GM18508 (cell line): Measurements from ENCODE around the gene PLEKHA7.
"Not testable (repeated sequence)": the region's sequence is repeated elsewhere in the genome, so short reads cannot be mapped to it uniquely, and the experiment has no call there.

Experiments
- ATAC-seq: cut with Tn5 transposase; IDR thresholded peaks from one replicate; pipeline ENCODE4 v1.9.1; 2021; ENCODE audit warnings: moderate number of reproducible peaks; ENCODE audit not compliant: insufficient read depth, unreplicated experiment

Gene PLEKHA7, protein sequence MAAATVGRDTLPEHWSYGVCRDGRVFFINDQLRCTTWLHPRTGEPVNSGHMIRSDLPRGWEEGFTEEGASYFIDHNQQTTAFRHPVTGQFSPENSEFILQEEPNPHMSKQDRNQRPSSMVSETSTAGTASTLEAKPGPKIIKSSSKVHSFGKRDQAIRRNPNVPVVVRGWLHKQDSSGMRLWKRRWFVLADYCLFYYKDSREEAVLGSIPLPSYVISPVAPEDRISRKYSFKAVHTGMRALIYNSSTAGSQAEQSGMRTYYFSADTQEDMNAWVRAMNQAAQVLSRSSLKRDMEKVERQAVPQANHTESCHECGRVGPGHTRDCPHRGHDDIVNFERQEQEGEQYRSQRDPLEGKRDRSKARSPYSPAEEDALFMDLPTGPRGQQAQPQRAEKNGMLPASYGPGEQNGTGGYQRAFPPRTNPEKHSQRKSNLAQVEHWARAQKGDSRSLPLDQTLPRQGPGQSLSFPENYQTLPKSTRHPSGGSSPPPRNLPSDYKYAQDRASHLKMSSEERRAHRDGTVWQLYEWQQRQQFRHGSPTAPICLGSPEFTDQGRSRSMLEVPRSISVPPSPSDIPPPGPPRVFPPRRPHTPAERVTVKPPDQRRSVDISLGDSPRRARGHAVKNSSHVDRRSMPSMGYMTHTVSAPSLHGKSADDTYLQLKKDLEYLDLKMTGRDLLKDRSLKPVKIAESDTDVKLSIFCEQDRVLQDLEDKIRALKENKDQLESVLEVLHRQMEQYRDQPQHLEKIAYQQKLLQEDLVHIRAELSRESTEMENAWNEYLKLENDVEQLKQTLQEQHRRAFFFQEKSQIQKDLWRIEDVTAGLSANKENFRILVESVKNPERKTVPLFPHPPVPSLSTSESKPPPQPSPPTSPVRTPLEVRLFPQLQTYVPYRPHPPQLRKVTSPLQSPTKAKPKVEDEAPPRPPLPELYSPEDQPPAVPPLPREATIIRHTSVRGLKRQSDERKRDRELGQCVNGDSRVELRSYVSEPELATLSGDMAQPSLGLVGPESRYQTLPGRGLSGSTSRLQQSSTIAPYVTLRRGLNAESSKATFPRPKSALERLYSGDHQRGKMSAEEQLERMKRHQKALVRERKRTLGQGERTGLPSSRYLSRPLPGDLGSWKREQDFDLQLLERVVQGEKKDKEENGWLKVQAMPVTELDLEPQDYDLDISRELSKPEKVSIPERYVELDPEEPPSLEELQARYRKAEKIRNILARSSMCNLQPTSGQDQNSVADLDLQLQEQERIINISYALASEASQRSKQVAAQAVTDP

DNA sequence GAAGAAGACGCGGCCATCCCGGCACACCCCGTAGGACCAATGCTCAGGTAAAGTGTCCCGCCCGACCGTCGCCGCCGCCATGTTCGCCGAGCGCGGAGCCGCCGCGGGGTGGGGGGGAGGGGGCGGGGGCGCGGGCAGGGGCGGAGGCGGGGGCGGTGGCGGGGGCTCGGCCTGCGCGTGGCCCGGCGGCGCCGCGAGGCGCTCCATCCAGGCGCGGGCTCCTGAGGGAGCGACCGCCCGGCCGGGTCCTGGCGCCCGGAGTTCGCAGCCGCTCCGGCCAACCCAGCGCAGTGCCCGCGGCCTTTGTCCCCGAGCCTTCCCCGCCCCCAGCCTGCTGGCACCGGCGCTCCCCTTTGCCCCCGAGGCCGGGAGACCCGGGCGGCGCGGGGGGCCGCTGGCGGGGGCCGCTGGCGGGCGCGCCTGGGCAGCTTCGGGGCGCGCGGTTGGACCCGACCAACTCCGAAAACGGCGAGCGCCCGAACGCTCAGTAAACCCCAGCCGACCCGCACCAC lies at the start of gene PLEKHA7:
TSS of gene PLEKHA7 (minus strand) at position 94 of the 512 bp plus-strand sequence. CDS start at position 81, 13 bp downstream.
- no peak for ATAC-seq

GRCh38 chr11:17063171-17064002 lies 49.2 kb upstream of the PLEKHA7 start:
- no peak for ATAC-seq

GRCh38 chr11:17051146-17051545 lies 36.9 kb upstream of the PLEKHA7 start:
- ATAC-seq, result not testable (repeated sequence)

DNA sequence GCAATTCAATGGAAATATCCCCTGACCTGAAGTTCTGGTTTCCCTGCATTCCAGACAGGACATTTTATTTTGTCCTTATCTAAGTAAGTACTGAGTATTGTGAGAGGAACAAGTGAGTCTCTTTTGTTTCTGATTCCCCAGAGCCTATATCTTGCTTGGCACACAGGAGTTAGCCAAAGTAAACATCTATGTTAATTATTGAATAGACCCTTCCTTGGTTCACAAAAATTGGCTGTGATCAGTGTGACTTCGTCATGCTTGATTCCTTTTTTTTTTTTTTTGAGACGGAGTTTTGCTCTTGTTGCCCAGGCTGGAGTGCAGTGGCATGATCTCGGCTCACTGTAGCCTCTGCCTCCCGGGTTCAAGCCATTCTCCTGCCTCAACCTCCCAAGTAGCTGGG lies 34.3 kb upstream of the PLEKHA7 start:
- not testable (repeated sequence) for ATAC-seq

DNA sequence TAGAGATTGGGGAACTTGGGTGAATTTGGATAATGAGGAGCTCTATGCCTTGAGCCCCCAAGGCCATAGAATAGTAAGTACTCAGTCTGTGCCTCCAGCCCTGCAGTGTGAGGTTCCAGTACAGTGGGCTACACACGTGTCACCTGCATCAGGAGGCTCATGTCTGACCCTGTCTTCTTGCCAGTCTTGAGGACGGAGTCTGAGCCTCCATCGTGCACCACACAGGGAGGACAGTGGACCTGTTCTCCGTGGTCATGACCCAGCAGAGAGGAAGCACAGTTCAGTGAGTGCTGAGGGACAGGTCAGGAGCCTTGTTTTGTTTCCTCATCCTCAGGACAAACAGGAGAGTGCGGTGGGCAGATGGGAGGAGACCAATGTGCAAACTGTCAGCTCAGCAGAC lies 32.5 kb upstream of the PLEKHA7 start:
- ATAC-seq, result no peak

GRCh38 chr11:17036666-17037658 lies 22.7 kb upstream of the PLEKHA7 start:
- ATAC-seq, result no peak

GRCh38 chr11:17034027-17034426 lies 19.8 kb upstream of the PLEKHA7 start:
- not testable (repeated sequence) for ATAC-seq

- no peak for ATAC-seq
Observed at GRCh38 chr11:17026487-17027082, 12.4 kb upstream of the PLEKHA7 start.

DNA sequence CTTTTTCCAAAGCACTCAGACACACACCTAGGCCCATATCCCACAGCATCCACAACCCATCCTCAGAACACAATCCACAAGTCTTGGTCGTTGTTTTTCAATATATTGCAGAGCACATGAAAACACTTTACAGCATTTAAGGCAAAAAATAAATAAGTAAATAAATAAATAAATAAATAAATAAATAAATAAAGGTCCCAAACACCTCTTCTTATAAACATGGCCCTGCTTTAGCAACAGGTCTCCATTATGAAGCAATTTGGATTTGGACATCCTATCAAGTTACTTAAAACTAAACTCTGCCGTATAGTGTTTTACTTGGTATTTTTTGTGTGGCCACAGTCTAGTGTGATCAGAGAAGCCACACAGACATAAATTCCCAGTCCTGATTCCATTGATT lies 10.7 kb upstream of the PLEKHA7 start:
- no peak for ATAC-seq

DNA sequence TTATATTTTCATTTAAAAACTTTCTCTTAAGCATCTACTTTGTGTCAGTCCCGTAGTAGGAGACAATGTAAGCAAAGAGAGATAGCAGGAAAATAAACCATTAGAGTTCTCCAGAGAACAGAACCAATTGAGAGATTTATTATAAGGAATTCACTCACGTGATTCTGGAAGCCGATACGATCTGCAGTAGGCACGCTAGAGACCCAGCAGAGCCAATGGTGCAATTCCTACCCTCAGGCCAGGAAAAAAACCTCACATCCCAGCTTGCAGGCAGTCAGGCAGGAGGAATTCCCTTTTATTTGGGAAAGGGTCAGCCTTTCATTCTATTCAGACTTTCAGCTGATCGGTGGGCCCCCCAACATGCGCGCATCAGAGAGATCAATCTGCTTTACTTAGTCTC lies 7.3 kb upstream of the PLEKHA7 start:
- no peak for ATAC-seq

GRCh38 chr11:17020831-17021230 lies 6.6 kb upstream of the PLEKHA7 start:
- ATAC-seq, result no peak

DNA sequence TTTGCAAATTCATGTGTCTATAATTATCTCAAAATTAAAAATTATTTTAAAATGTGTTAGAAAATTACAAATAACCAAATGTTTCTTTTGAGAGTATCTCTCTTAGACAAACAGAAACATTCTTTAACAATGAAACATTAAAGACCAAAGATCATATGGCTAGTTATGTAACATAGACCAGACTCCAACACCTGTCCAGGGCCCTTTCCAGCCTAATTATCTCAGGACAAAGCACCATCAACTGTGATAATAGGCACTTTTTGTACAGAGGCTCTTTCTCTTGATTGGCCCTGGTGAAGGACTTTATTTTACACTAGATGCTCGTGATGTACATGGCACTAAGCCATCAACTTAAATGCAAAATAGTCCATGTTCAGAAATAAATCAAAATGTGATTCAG lies 5.0 kb upstream of the PLEKHA7 start:
- ATAC-seq, result no peak

GRCh38 chr11:17015627-17016126 lies 1.5 kb upstream of the PLEKHA7 start:
- no peak for ATAC-seq

- no peak for ATAC-seq
Observed at GRCh38 chr11:17014833-17015626, 816 bp upstream of the PLEKHA7 start.

- no peak for ATAC-seq
Observed at GRCh38 chr11:17013548-17014320, 480 bp downstream of the PLEKHA7 start.
